Fibroblast of the aortic adventitia (primary cell): ENCODE data around the gene PRKN. TPM values are rescaled to one million over a fixed set of nuclear protein-coding genes. Genes with fewer than 3 reads are reported as not detected.

Experiments used
- DNase-seq: peaks from one replicate; pipeline ENCODE4 v3.0.0-alpha.2; 2010; ENCODE audit warnings: low read depth
- H3K4me3 ChIP-seq: 2 replicates; pipeline ENCODE4 v1.5.1; 2011; ENCODE audit warnings: low read depth, mild to moderate bottlenecking, control low read depth, low read length, moderate library complexity
- CTCF ChIP-seq: IDR thresholded peaks from 2 replicates; pipeline ENCODE4 v1.5.1; 2011; ENCODE audit warnings: mild to moderate bottlenecking, low read length, control low read depth, inconsistent platforms; ENCODE audit not compliant: insufficient read depth
- total RNA-seq: library from RNA; depleted of rRNA; stranded (reverse); fragments of >200 nt; gene quantifications from 2 replicates; pipeline ENCODE4 v1.2.3, GENCODE V29; 2012; ENCODE audit warnings: low replicate concordance

PRKN gene
- total RNA-seq, 1 donor, result 2.0 TPM

GRCh38 chr6:162649271-162649670, 78.3 kb downstream of the PRKN start:
- no peak overlapping the region for H3K4me3 ChIP-seq
- DNase-seq, result no peak
- no peak for TF ChIP-seq CTCF

DNA sequence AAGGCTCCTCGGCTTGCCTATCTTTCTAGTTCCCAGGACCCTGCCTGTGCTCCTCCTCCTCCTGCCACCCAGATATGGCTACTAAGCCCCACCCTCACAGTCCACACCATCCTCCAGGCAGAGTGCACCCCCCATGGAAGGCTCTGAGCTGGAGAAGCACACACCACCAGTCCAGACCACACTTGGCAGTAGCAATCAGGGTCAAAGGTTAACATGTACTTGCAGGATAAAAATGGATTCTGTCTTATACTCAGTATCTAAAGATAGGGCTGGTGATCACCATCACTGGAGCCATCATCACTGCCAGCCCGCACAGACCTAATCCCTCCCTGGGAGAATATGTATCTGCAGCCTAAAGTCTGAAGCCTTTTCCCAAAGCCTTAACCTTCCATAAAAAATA, 83.4 kb downstream of the PRKN start:
- DNase-seq, result no peak
- TF ChIP-seq CTCF, result no peak
- no peak overlapping the region for H3K4me3 ChIP-seq

- no peak for TF ChIP-seq CTCF
- H3K4me3 ChIP-seq, result no peak overlapping the region
- DNase-seq, result no peak
Observed at GRCh38 chr6:162640756-162641155, 86.8 kb downstream of the PRKN start.

DNA sequence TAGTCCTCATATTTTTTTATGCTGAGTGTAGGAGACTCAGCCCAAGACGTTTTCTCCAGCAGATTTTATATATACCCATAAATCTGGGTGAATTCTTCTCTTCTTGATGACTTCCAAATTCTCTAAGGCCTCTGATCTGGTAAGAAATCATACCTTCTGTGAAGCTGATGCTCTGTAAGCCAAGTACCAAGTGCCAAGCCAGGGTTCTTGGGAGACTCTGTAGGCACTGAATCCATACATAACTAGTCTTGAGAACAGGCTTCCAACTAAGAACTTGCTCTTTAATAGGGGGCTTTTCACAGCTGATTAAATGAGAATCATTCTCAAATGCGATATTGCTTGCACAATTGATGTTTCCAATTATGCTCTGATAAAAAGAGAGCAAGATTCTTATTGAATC, 87.6 kb downstream of the PRKN start:
- TF ChIP-seq CTCF, result no peak
- DNase-seq, result no peak
- H3K4me3 ChIP-seq, result no peak overlapping the region

GRCh38 chr6:162638931-162639574, 88.5 kb downstream of the PRKN start:
- TF ChIP-seq CTCF, result no peak
- DNase-seq, result no peak
- no peak overlapping the region for H3K4me3 ChIP-seq

DNA sequence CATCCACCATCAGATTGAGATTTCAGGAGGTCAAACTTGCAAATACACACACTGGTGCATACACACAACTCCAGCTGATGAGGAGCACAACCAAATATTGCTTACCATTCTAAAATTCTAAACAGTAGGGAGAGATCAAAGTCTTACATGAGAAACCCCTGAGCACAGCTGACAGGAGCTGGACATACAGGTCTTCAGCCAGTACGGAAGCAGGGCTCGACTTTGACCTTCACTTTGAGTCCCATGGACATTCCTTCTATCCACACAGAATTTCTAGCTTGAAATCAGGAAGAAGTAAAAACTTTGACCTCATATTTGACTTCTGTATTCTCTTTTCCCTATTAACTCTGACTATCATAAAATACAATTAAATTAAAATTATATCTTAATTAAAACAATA, 90.2 kb downstream of the PRKN start:
- no peak overlapping the region for H3K4me3 ChIP-seq
- DNase-seq, result no peak
- TF ChIP-seq CTCF, result no peak

- H3K4me3 ChIP-seq, result no peak overlapping the region
- no peak for TF ChIP-seq CTCF
- no peak for DNase-seq
Observed at GRCh38 chr6:162636167-162636566, 91.4 kb downstream of the PRKN start.
